H1 (cell line): ENCODE measurements around the gene FAM163A. TPM values are rescaled to one million over a fixed set of nuclear protein-coding genes. Genes with fewer than 3 reads are reported as not detected.

Experiments
- CTCF ChIP-seq, 3 experiments: IDR thresholded peaks; 1 replicate in 2 of 3; 2 replicates in 1 of 3; pipeline versions ENCODE4 v1.5.1 to v1.6.1; 2011; ENCODE audit warnings: low read length in 3 of 3, mild to moderate bottlenecking in 3 of 3, inconsistent platforms in 2 of 3, low read depth in 1 of 3, moderate library complexity in 1 of 3; ENCODE audit not compliant: insufficient read depth in 1 of 3; ENCODE audit errors: control extremely low read depth in 1 of 3
- SAP30 ChIP-seq: fragments of 300-600 bp; sonication (generic); IDR thresholded peaks from 2 replicates; pipeline ENCODE4 v1.7.1; 2012; ENCODE audit warnings: low read length, moderate library complexity, mild to moderate bottlenecking, inconsistent platforms; ENCODE audit not compliant: insufficient read depth, insufficient replicate concordance
- polyA plus RNA-seq, 7 experiments: library from polyadenylated mRNA; depleted of rRNA in 3 of 7; stranded (reverse) in 5 of 7; unstranded in 2 of 7; fragments of >200 nt in 5 of 7; fragments of 200-250 nt in 2 of 7; gene quantifications; 1 replicate in 5 of 7; 2 replicates in 1 of 7; 4 replicates in 1 of 7; pipeline versions ENCODE4 v1.2.1 to v1.2.3, GENCODE V29; 2011 to 2013; ENCODE audit warnings: missing spikeins in 2 of 7, mixed read lengths in 2 of 7
- total RNA-seq: library from RNA; stranded (reverse); fragmentation: NEBNext Ultra II Directional; extraction: Animal tissue kit (Norgen Biotek cat#: 25700); gene quantifications from 2 replicates; pipeline ENCODE4 v1.2.1, GENCODE V29; 2021

The FAM163A gene
- total and polyA plus RNA-seq, 2 of the 8 experiments (the other 6 are each of a cell fraction or from before 2014, with no cell fraction given): 0.13 to 0.18 TPM

- TF ChIP-seq SAP30 (no peak), CTCF (IDR thresholded peaks at IDR 0.05; ENCODE audit: control extremely low read depth in 1 of 3, insufficient read depth in 1 of 3, low read depth in 1 of 3, low read length in 3 of 3) (no peak)
Observed at GRCh38 chr1:179775009-179775408, 31.9 kb downstream of the FAM163A start (continued).
